Measurements from ENCODE around the gene LRRC57. TPM values are rescaled to one million over a fixed set of nuclear protein-coding genes. Genes with fewer than 3 reads are reported as not detected.

The LRRC57 gene
- total and polyA plus RNA-seq, 2 of the 13 experiments (the other 11 are each of a cell fraction or from before 2014, with no cell fraction given) = 5.8 to 14.8 TPM

- no peak for TF ChIP-seq KLF12 (CRISPR knock-in tag; IDR thresholded peaks at IDR 0.05; ENCODE audit: borderline replicate concordance)
- TF ChIP-seq TBX3 (IDR thresholded peaks at IDR 0.05; ENCODE audit: borderline replicate concordance) = no peak
- TF ChIP-seq ZNF747 (CRISPR knock-in tag; IDR thresholded peaks at IDR 0.05; ENCODE audit: borderline replicate concordance) = no peak
- no peak for TF ChIP-seq PHF8 (CRISPR knock-in tag; IDR thresholded peaks at IDR 0.05)
Observed at GRCh38 chr15:42507514-42507913, 41.1 kb downstream of the LRRC57 start (continued).

- Histone ChIP-seq H3K9me3 (ENCODE audit: low read length) (no peaks in the 10 kb centered on the region), H3K79me2 (ENCODE audit: insufficient read depth, low read length) (peaks cover 22% of the 10 kb centered on the region), H2AFZ (ENCODE audit: low read length) (no peak overlapping the region), H3K27me3 (ENCODE audit: control insufficient read depth in 1 of 2, insufficient read depth in 2 of 2, low read length in 2 of 2) (no peaks in the 10 kb centered on the region), H3K4me2 (ENCODE audit: low read depth, low read length) (no peak overlapping the region), H3K27ac (ENCODE audit: extremely low read length, insufficient read depth, low read length) (no peak overlapping the region), H4K20me1 (ENCODE audit: insufficient read depth, low read length) (no peaks in the 10 kb centered on the region), H3K36me3 (replicated peaks in 1 of 2; ENCODE audit: control insufficient read depth in 1 of 2, insufficient read depth in 2 of 2, low read length in 2 of 2) (peaks cover 0 to 4% of the 10 kb centered on the region in 2 experiments; a peak in 3 of 5 replicates), H3K4me3 (replicated peaks in 1 of 3; ENCODE audit: insufficient read depth in 1 of 3, low read depth in 2 of 3, low read length in 3 of 3) (no peak overlapping the region), H3K9ac (ENCODE audit: insufficient read depth, low read depth, low read length) (no peak overlapping the region), H3K4me1 (ENCODE audit: insufficient read depth, low read length) (peaks cover 11% of the 10 kb centered on the region)
- 94% methylated on average over 3 of the region's 3 CpGs for WGBS (ENCODE audit: low lambda C conversion rate)
- DNase-seq (ENCODE audit: low spot score) (no peak), ATAC-seq (no peak), FAIRE-seq (no peak)
- ChIA-PET CTCF (ENCODE audit: low intra/inter-chr PET ratio, low total read pairs) (no interaction called here), POLR2A (interaction anchor here (1.9 kb wide), 1 partner anchor 9 kb away, joined by 11 read pairs; the partner anchor contains the start of gene SNAP23)
- BruUV-seq (replicated peaks) = no TSS peak
- intact Hi-C loops (cut with micrococcal nuclease; ENCODE audit: unreplicated experiment) = no loop called here
- in situ Hi-C loops (cut with HindIII; ENCODE audit: extremely low pct_ligation_motif_present, low pct_unique_long_range_greater_than_20kb) = no loop called here
- TF ChIP-seq ZNF124 (CRISPR knock-in tag; IDR thresholded peaks at IDR 0.05) (no peak), CSRNP2 (CRISPR knock-in tag; conservative IDR thresholded peaks at IDR 0.05; ENCODE audit: low read depth) (no peak), NFE2L1 (CRISPR knock-in tag; IDR thresholded peaks at IDR 0.05; ENCODE audit: borderline replicate concordance) (no peak), ZBTB3 (CRISPR knock-in tag; IDR thresholded peaks at IDR 0.05; ENCODE audit: borderline replicate concordance, low read depth) (no peak), HCFC1 (IDR thresholded peaks at IDR 0.05; ENCODE audit: low read depth, low read length) (no peak), THAP7 (CRISPR knock-in tag; IDR thresholded peaks at IDR 0.05) (no peak), SCMH1 (CRISPR knock-in tag; IDR thresholded peaks at IDR 0.05; ENCODE audit: borderline replicate concordance) (no peak), ATM (IDR thresholded peaks at IDR 0.05; ENCODE audit: borderline replicate concordance) (no peak), JUNB (CRISPR knock-in tag; IDR thresholded peaks at IDR 0.05; ENCODE audit: borderline replicate concordance) (no peak), ZNF850 (CRISPR knock-in tag; conservative IDR thresholded peaks at IDR 0.05) (no peak), TBX3 (IDR thresholded peaks at IDR 0.05; ENCODE audit: borderline replicate concordance) (no peak), THRA (CRISPR knock-in tag; IDR thresholded peaks at IDR 0.05; ENCODE audit: borderline replicate concordance) (no peak), ARID4A (CRISPR knock-in tag; IDR thresholded peaks at IDR 0.05; ENCODE audit: borderline replicate concordance) (no peak)
Observed at GRCh38 chr15:42504631-42505030, 44.0 kb downstream of the LRRC57 start.

Data from HepG2 (cell line).